SK-N-MC (cell line): ENCODE measurements around the gene TRIM36.

Experiments used
- DNase-seq: peaks from one replicate; pipeline ENCODE4 v3.0.0-alpha.2; 2011; ENCODE audit warnings: low read depth, low spot score
- H3K27ac ChIP-seq: fragments of 200-600 bp; sonication (generic); 2 replicates; pipeline ENCODE4 v1.5.1; 2016; ENCODE audit warnings: mixed run types
- H3K36me3 ChIP-seq: fragments of 200-600 bp; sonication (generic); 2 replicates; pipeline ENCODE4 v1.6.1; 2017; ENCODE audit warnings: antibody characterized with exemption, low read length, mixed read lengths; ENCODE audit not compliant: insufficient read depth
- H3K4me3 ChIP-seq: fragments of 200-600 bp; sonication (generic); 2 replicates; pipeline ENCODE4 v1.5.1; 2016
- H3K9ac ChIP-seq: fragments of 200-600 bp; sonication (generic); 2 replicates; pipeline ENCODE4 v1.8.0; 2017; ENCODE audit warnings: mixed run types, mixed read lengths; ENCODE audit not compliant: insufficient read length
- H3K9me3 ChIP-seq: fragments of 200-600 bp; sonication (generic); 2 replicates; pipeline ENCODE4 v1.6.1; 2017; ENCODE audit warnings: low read depth, mild to moderate bottlenecking, antibody characterized with exemption, low read length, moderate library complexity, mixed read lengths
- EZH2 ChIP-seq: fragments of 200-600 bp; sonication (generic); IDR thresholded peaks from one replicate; pipeline ENCODE4 v1.6.1; 2017; ENCODE audit warnings: antibody characterized with exemption
- FOXP2 ChIP-seq: optimal IDR thresholded peaks from 2 replicates; pipeline ENCODE3; 2011; ENCODE audit warnings: mild to moderate bottlenecking, moderate library complexity; ENCODE audit not compliant: insufficient read depth; ENCODE audit errors: extremely low read length, control extremely low read depth
- POLR2AphosphoS5 ChIP-seq: IDR thresholded peaks from 2 replicates; pipeline ENCODE4 v1.6.1; 2012; ENCODE audit warnings: mild to moderate bottlenecking, low read depth, low read length, borderline replicate concordance

Gene TRIM36

DNA sequence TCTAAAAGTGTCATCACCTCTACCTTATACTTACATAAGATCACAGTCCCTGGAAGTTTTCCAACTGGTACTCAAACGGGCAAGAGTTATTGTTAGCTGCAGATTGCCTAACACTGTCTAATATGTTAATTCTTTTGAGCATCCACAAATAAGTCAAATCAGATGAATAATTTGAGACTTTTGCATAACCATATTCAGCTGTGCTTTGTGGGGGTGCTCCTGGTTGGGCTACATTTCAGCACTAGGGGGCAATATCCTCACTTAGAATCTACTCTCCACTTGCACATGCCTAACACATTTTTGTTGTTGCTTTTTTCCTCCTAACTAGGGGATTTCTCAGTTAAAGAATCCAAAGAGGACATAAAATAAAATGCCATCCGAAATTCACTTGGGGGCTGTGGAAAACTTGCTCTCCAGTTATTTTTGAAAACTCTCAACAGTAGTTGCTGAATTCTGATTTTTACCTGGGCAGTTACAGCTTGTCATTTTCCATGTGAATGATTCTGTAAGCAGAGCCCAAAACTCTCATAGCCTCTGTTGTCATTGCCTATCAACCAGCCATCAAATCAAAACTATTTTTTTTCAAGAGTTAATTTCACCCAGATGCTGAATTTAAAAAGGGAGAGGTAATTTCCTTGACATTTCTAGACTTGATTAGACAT is 71.5 kb downstream of the TRIM36 start:
- TF ChIP-seq EZH2 (no peak), FOXP2 (no peak), POLR2AphosphoS5 (no peak; the same call in 1 of the 2 replicates)
- Histone ChIP-seq H3K36me3 (no peaks in the 10 kb centered on the region), H3K27ac (peak overlapping the region; percentile 84), H3K4me3 (peak overlapping the region; percentile 20), H3K9ac (no peak overlapping the region), H3K9me3 (no peaks in the 10 kb centered on the region)
- peak; percentile 80 for DNase-seq

DNA sequence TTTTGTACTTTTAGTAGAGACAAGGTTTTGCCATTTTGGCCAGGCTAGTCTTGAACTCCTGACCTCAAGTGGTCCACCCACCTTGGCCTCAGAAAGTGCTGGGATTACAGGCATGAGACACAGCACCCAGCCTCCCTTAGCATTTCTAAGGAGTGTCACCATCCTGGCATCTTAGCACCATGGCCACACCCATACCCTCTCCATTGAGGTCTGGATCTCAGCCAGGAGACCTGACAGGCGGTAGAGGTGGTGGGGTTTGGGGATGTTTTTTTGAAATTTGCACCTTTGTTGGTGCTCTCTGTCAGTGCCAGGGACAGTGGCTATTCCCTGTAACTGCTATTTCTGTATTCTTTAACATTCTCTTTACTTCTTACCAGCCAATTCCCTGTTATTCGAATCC is 72.5 kb downstream of the TRIM36 start:
- Histone ChIP-seq H3K36me3 (no peaks in the 10 kb centered on the region), H3K27ac (peak overlapping the region; percentile 84), H3K4me3 (no peak overlapping the region), H3K9me3 (no peaks in the 10 kb centered on the region), H3K9ac (no peak overlapping the region)
- TF ChIP-seq POLR2AphosphoS5 (no peak), FOXP2 (no peak)
- DNase-seq = no peak

DNA sequence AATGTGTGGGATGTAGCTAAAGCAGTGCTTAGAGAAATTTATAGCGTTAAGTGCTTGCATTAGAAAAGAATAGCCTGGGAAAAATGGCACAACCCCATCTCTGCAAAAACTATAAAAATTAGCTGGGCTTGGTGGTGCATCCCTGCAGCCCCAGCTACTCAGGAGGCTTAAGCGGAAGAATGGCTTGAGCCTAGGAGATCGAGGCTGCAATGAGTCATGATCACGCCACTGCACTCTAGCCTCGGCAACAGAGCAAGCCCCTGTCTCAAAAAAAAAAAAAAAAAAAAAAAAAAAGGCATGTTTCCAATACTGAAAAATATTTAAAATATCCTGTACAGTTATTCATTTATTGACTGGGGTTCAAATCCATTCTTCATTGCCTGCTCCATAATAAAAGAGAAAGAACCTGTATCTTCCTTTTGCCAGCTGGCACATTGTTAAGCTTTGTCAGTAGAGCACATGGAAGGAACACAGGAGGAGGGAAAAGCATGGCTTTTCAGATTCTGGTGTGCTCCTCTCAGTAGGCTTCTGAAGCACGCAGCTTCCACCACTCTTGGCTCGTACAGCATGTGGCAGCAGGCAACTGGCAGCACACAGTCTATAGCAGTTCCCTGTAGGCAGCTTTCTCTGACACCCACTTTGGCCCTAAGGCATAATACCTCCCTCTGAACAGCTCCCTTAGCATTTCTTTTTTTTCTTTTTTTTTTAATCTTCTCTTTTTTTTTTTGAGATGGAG is 73.5 kb downstream of the TRIM36 start:
- peak; percentile 84 for DNase-seq
- TF ChIP-seq POLR2AphosphoS5 = peak; percentile 49
- TF ChIP-seq FOXP2 = no peak
- no peak for TF ChIP-seq EZH2
- Histone ChIP-seq H3K36me3 (no peaks in the 10 kb centered on the region), H3K9me3 (no peaks in the 10 kb centered on the region), H3K4me3 (peak overlapping the region; percentile 14; the same call in 1 of the 2 replicates), H3K9ac (peak overlapping the region; percentile 38), H3K27ac (peak overlapping the region; percentile 89)

DNA sequence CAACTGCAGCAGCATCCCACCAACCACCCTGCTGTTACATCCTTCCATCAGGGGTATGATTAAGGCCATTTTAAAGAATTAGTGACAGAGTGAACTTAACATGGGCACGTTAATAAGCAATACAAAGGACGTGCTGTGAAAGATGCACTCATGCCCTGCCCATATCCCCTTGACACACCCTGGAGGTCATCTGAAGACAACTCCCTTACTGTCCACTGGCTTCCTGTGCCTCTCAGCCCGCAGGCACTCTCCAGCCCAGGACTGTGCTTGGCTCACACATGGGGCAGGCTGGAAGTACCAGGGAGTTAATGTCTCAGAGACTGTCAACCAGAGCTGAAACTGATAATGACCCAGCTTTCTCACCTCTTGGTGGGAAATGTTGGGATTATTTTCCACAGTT is 81.8 kb downstream of the TRIM36 start:
- no peak overlapping the region for H3K4me3 ChIP-seq
- TF ChIP-seq FOXP2 (no peak), EZH2 (no peak), POLR2AphosphoS5 (no peak)
- no peak for DNase-seq
- peaks cover 3% of the 10 kb centered on the region; the same call in 1 of the 2 replicates for H3K9me3 ChIP-seq
- no peak overlapping the region for H3K27ac ChIP-seq
- H3K36me3 ChIP-seq = no peaks in the 10 kb centered on the region
- no peak overlapping the region for H3K9ac ChIP-seq

DNA sequence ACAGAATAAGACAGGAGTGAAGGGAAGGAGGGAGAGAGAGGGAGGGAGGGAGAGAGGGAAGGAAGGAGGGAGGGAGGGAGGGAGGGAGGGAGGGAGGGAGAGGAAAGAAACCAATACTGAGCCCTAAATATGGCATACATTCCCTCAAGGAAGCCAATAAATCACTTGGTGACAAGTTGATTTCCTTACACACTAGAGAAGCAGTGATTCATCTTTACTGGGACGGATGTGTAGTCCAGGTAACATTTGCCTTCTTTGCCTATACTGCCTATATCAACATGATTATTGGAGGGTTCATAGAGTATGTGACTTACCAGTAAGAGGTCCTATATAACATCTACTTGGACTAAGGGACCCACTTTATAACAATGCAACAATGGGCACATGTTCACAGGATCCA is 83.2 kb downstream of the TRIM36 start:
- Histone ChIP-seq H3K4me3 (no peak overlapping the region), H3K27ac (no peak overlapping the region), H3K36me3 (no peaks in the 10 kb centered on the region), H3K9me3 (peaks cover 3% of the 10 kb centered on the region; the same call in 1 of the 2 replicates), H3K9ac (no peak overlapping the region)
- TF ChIP-seq POLR2AphosphoS5 = no peak
- TF ChIP-seq FOXP2 = no peak
- no peak for TF ChIP-seq EZH2
- DNase-seq = no peak

DNA sequence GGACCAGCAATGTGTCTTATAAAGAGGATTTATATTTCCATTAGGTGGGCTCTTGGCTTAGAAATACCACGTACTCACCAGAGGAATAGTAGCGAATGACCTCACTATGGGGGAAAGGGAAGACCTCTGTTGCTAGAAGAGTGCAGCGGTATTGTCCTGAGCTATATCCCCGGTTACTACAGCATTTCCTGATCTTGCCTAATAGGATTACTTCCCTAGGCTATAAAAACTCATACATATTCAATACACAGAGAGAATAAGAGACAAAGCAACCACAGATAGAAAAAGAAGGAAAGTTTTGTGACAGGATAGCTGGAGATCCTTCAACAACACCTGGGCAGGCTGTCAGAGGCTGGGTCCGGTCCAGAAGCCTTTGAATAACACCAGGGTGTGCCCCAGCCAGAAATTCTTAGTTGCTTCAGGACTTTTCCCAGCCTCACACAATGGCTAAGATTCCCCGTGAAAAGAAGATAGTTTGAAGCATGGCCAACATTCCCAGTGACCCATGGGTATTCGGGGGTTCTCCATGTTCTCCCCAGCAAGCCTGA is 85.4 kb downstream of the TRIM36 start:
- Histone ChIP-seq H3K9me3 (peaks cover 3% of the 10 kb centered on the region; the same call in 1 of the 2 replicates), H3K36me3 (no peaks in the 10 kb centered on the region), H3K27ac (no peak overlapping the region), H3K9ac (no peak overlapping the region), H3K4me3 (no peak overlapping the region)
- no peak for DNase-seq
- TF ChIP-seq POLR2AphosphoS5 (no peak), FOXP2 (no peak), EZH2 (no peak)

DNA sequence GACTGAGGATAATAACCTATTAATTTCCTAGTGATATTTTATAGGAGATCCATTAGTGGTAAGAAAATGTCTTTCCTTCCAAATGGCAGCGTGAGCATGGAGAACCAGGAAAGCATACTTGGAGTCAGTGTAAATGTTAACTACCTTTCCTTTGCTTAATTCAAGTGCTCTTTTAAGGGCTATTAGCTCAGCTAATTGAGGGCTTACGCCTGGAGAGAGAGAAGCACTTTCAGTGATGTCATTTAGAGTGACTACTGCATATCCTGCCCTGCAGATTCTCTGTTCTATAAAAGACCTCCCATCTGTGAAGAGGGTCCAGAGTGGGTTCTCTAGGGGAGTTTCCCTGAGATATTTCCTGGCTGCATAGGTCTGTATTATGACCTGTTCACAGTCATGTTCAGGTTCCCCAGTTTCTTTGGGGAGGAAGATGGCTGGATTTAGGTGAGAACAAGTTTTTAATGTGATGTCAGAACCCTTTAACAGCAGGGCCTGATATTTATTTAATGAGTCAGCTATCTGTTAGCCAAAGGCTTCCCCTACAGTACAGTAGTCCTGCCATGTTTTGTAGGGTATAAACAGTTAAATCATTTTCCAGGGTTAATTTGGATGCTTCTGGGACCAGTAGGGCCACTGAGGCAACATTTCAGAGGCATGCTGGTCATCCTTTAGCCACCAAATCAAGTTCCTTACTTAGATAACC is 89.6 kb downstream of the TRIM36 start:
- Histone ChIP-seq H3K4me3 (no peak overlapping the region), H3K36me3 (no peaks in the 10 kb centered on the region), H3K27ac (no peak overlapping the region), H3K9ac (no peak overlapping the region), H3K9me3 (peaks cover 3% of the 10 kb centered on the region; the same call in 1 of the 2 replicates)
- TF ChIP-seq FOXP2 (no peak), POLR2AphosphoS5 (no peak), EZH2 (no peak)
- no peak for DNase-seq
